ENCODE results near the gene PDPK1.

DNA sequence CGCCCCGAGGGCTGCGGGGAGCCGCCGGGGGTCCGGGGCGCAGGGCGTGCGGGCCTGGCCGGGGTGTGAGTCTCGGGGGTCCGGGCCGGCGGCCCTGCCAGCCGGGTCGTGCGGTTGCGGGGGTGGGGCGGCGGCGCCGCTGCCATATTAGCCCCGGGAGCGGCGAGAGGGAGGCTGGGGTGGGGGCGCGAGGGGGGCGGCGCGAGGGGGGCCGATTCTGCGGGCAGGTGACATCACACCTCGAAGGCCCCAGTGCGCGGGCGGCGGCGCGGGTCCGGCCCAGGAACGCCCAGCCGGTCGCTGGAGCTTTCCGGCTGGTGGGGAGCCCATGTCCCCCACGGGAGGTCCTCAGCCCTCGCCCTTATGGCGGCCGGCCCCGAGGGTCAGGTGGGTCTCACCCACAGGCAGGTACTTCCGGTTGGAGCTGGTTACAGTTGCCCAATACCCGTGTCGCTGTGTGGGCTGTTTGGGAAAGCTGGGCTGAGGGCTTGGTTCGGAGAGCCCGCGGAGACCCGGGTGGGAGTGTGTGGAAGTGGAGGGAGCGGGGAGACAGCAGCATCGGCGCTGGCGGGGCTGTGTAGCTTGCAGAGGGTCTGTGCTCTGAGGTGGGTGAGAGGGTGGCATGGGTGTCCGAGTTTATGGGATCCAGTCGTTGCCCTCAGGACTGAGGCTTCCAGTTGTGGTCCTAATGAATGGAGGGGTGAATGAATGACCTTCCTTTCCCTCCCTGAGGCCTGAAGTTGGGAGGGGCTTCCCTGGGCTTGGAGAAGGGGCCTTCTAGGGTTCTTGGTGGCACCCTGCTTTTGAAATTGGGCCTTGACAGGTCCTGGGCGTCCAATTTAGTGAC is 23.3 kb upstream of the PDPK1 start:
- TF ChIP-seq, protein P1, sequence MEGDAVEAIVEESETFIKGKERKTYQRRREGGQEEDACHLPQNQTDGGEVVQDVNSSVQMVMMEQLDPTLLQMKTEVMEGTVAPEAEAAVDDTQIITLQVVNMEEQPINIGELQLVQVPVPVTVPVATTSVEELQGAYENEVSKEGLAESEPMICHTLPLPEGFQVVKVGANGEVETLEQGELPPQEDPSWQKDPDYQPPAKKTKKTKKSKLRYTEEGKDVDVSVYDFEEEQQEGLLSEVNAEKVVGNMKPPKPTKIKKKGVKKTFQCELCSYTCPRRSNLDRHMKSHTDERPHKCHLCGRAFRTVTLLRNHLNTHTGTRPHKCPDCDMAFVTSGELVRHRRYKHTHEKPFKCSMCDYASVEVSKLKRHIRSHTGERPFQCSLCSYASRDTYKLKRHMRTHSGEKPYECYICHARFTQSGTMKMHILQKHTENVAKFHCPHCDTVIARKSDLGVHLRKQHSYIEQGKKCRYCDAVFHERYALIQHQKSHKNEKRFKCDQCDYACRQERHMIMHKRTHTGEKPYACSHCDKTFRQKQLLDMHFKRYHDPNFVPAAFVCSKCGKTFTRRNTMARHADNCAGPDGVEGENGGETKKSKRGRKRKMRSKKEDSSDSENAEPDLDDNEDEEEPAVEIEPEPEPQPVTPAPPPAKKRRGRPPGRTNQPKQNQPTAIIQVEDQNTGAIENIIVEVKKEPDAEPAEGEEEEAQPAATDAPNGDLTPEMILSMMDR (IDR thresholded peaks at IDR 0.05) = no peak
- no peak for TF ChIP-seq EP300 (IDR thresholded peaks at IDR 0.05)
- TF ChIP-seq POLR2A (IDR thresholded peaks at IDR 0.05) = no peak

Data from tibial nerve (tissue), 4 donors.